ENCODE measurements around the gene DDX31.

DDX31 gene

DNA sequence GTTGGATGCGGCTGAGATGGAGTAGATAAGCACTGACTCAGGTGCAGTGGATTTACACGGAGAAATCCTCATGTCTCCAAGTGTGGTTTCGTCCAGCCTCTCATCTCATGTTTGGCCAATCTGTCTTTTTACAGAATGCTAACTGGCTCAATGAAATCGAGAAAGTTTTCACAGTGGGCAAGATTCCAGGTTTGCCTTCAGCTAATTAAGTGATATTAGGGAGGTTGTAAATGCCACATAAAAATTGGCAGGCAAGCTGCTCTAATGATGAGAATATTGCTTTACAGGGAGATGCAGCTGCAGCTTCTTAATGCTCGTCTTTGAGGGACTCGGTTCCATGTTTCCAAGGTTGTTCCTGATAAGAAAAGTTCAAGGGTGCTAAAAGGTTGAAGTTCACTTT is 63.7 kb downstream of the DDX31 start:
- no peak for DNase-seq (ENCODE audit: low read depth)
- H3K4me3 ChIP-seq (replicated peaks; ENCODE audit: low read depth, low read length), result no peak overlapping the region
- no peak for TF ChIP-seq CTCF (IDR thresholded peaks at IDR 0.05; ENCODE audit: low read length, missing control alignments)

GRCh38 chr9:132605387-132605786 is 64.4 kb downstream of the DDX31 start:
- no peak overlapping the region for H3K4me3 ChIP-seq (replicated peaks; ENCODE audit: low read depth, low read length)
- TF ChIP-seq CTCF (IDR thresholded peaks at IDR 0.05; ENCODE audit: low read length, missing control alignments), result no peak
- no peak for DNase-seq (ENCODE audit: low read depth)

DNA sequence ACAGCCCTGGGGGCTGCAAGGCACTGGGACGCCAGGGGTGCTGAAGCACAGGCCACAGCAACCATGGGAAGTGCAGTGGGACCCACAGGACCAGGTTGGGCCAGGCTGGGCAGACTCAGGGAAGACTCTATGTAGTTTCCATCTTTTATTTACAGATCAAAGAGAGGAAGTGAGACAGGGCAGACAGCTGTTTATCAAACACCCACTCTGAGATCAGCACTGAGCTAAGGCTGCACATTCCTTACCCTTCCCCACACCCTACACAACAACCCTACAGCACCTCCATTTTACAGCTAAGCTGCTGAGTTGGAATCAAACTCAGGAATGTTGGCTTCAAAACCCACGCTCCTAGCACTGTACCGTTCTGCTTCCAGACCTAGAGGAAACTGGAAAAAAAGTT is 67.6 kb downstream of the DDX31 start:
- no peak for TF ChIP-seq CTCF (IDR thresholded peaks at IDR 0.05; ENCODE audit: low read length, missing control alignments)
- no peak overlapping the region for H3K4me3 ChIP-seq (replicated peaks; ENCODE audit: low read depth, low read length)
- no peak for DNase-seq (ENCODE audit: low read depth)

DNA sequence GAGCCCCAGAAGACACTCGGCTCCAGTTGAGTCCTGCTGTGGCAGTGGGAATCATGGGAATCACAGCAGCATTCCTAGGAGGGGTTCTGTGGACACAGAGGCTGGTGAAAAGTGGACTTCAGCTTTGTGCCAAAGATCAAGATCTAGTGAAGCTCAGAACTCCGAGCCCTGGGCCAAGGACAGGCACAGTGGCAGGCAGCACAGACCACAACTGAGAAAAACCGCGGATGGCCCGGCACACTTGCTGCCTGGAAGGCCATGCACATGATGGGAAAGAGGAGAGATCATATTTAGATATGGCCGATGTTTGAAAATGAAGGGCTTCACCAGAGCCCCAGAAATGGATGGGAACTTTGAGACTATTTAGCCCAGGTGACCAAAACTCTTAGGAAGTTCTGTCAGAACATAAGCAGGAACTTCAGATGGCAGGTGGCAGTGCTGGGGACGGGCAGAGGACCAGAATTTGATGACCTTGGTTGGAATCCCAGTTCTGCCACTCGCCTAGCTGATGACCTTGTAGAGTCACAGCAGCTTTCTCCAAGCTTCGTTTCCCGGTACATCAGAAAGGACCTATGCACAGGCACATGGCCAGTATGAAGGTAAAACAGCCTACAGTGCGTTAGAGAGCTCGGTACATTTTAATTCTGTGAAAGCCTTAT is 69.3 kb downstream of the DDX31 start:
- no peak for DNase-seq (ENCODE audit: low read depth)
- TF ChIP-seq CTCF (IDR thresholded peaks at IDR 0.05; ENCODE audit: low read length, missing control alignments), result no peak
- no peak overlapping the region for H3K4me3 ChIP-seq (replicated peaks; ENCODE audit: low read depth, low read length)

DNA sequence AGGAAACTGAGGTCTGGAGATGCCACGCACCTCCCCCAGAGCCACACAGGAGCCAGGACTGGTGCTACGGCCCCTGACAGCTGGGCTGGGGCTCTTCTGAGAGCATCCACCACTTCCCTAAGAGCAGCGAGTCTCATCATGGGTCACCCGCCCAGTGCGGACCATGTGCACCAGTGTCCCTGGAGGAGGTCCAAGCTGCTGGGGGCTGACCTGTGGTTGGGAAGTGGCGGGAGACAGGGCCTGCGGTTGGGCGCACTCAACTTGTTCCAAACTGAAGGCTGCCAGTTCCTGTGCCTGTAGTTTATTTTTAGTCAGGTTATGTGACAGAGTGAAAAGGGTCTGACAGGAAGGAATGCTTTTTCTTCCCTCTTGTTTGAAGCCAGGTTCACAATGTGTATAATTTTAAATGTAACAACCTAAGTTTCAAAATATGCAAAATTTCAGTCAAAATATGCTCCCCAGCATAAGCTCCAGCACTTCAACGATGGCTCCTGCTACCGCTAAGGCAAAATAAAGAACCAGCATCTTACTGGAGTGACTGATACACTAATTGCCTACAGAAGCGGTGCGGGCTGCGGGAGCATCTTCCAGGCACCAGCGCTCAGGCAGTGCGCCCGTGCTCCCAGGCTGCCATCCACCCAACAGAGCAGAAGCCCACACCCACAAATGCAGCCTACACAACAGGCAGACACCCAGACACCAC is 72.6 kb downstream of the DDX31 start:
- DNase-seq (ENCODE audit: low read depth), result no peak
- no peak overlapping the region for H3K4me3 ChIP-seq (replicated peaks; ENCODE audit: low read depth, low read length)
- no peak for TF ChIP-seq CTCF (IDR thresholded peaks at IDR 0.05; ENCODE audit: low read length, missing control alignments)

DNA sequence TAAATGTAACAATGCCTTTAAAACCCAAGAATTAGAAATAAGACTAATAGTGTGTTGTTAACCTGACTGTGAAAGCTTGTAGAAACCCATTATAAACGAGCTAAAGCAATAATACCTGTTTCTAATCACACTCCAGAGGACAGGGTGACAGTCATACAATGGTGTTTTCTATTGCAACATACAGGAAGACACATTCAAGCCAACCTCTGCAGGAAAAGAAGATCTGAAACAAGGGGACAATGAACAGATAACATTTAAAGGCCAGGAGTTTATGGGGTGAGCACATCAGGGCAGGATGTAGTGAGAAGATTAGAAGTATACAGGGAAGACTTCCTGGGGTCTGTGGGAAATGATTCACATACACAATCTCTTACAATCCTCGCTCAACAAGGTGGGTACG is 73.6 kb downstream of the DDX31 start:
- no peak for DNase-seq (ENCODE audit: low read depth)
- no peak overlapping the region for H3K4me3 ChIP-seq (replicated peaks; ENCODE audit: low read depth, low read length)
- no peak for TF ChIP-seq CTCF (IDR thresholded peaks at IDR 0.05; ENCODE audit: low read length, missing control alignments)

DNA sequence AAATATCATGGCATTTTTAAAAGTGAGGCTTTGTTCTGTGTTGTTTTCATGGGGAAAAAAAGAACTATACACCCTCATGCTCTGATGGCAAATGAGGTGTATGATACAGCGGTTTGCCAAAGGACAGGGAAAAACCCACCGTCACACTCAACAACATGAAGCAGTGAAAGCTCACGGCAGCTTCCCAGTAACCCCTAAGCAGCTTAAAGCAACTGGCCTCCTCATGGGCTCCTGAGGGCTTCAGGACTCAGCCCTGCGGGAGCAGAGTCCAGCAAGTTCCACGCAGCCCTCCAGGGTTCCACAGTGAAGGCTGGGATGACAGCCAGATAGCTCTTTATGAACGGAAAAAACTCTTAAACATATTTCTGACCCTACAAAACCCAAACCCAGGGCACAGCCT is 74.5 kb downstream of the DDX31 start:
- no peak overlapping the region for H3K4me3 ChIP-seq (replicated peaks; ENCODE audit: low read depth, low read length)
- TF ChIP-seq CTCF (IDR thresholded peaks at IDR 0.05; ENCODE audit: low read length, missing control alignments), result no peak
- no peak for DNase-seq (ENCODE audit: low read depth)
